HCT116 (cell line): Measurements from ENCODE around the gene VRTN. TPM values are rescaled to one million over a fixed set of nuclear protein-coding genes. Genes with fewer than 3 reads are reported as not detected.

ENCODE experiments used
- ATAC-seq: fragments of 200-7000 bp; cut with Tn5 transposase; 2 replicates; pipeline ENCODE4 v1.9.1; 2020; ENCODE audit warnings: mild to moderate bottlenecking, moderate library complexity
- BruUV-seq: library from RNA; stranded (reverse); fragments of 400-500 nt; replicated peaks from 2 replicates; lab custom pipeline; 2021; lab: Mats Ljungman, UMichigan
- CTCF ChIA-PET: fragments of 300-600 bp; sonication (Branson Sonifier 250); formaldehyde crosslinking; loops from one replicate; lab custom pipeline; 2021; ENCODE audit warnings: antibody characterized with exemption; lab: Charles Lee
- POLR2A ChIA-PET: fragments of 300-600, 350-600 bp; sonication (Branson Sonifier 250); formaldehyde crosslinking; loops from one replicate; lab custom pipeline; 2021; ENCODE audit warnings: antibody characterized with exemption; lab: Charles Lee
- RAD21 ChIA-PET, 2 experiments: fragments of 300-600 bp; sonication (Branson Sonifier 250); formaldehyde crosslinking; loops; one replicate each; lab custom pipeline; 2023; ENCODE audit warnings: low total read pairs in 2 of 2; ENCODE audit not compliant: uncharacterized antibody in 2 of 2, unreplicated experiment in 2 of 2, low non-redundant PET in 1 of 2; lab: Charles Lee
- DNase-seq: peaks from one replicate; pipeline ENCODE4 v3.0.0-alpha.2; 2010; ENCODE audit warnings: low read depth, low spot score
- H2AFZ ChIP-seq: fragments of 200-600 bp; shearing (Covaris generic), sonication (generic); 2 replicates; pipeline ENCODE4 v1.6.1; 2017; ENCODE audit warnings: low read depth, mixed run types, mixed read lengths, antibody characterized with exemption, low read length; ENCODE audit not compliant: poor library complexity, severe bottlenecking
- H3K27ac ChIP-seq: 2 replicates; pipeline ENCODE4 v1.5.1; 2012; ENCODE audit warnings: low read depth, low read length
- H3K27me3 ChIP-seq: fragments of 200-600 bp; sonication (generic); 2 replicates; pipeline ENCODE4 v1.6.1; 2016; ENCODE audit warnings: mixed run types, low read length, mixed read lengths; ENCODE audit not compliant: insufficient read depth
- H3K36me3 ChIP-seq, 2 experiments: fragments of 200-500 bp in 1 of 2; fragments of 200-600 bp in 1 of 2; sonication (Bioruptor generic) in 1 of 2; sonication (generic) in 1 of 2; 2 replicates each; pipeline versions ENCODE4 v1.5.1 to v1.6.1; 2014 to 2016; ENCODE audit warnings: low read length in 2 of 2, inconsistent platforms in 1 of 2, mixed read lengths in 1 of 2, mixed run types in 1 of 2; ENCODE audit not compliant: insufficient read depth in 2 of 2, control insufficient read depth in 1 of 2
- H3K4me1 ChIP-seq, 2 experiments: fragments of 200-600 bp in 1 of 2; sonication (generic) in 1 of 2; 2 replicates each; pipeline versions ENCODE4 v1.5.1 to v1.6.1; 2012 to 2017; ENCODE audit warnings: low read length in 2 of 2, inconsistent platforms in 1 of 2, mild to moderate bottlenecking in 1 of 2, mixed read lengths in 1 of 2, mixed run types in 1 of 2, moderate library complexity in 1 of 2; ENCODE audit not compliant: insufficient read depth in 2 of 2, control insufficient read depth in 1 of 2
- H3K4me2 ChIP-seq: fragments of 200-600 bp; sonication (generic); 2 replicates; pipeline ENCODE4 v1.6.1; 2017; ENCODE audit warnings: mixed run types, low read length, mixed read lengths
- H3K4me3 ChIP-seq, 2 experiments: fragments of 200-600 bp in 1 of 2; sonication (generic) in 1 of 2; replicated peaks in 1 of 2; 2 replicates each; pipeline ENCODE4 v1.5.1; 2011 to 2016; ENCODE audit warnings: low read length in 2 of 2, control low read depth in 1 of 2, low read depth in 1 of 2, mild to moderate bottlenecking in 1 of 2, mixed read lengths in 1 of 2, mixed run types in 1 of 2
- H3K79me2 ChIP-seq: fragments of 200-600 bp; sonication (generic); 2 replicates; pipeline ENCODE4 v1.6.1; 2017; ENCODE audit warnings: mild to moderate bottlenecking, mixed run types, low read length, moderate library complexity, mixed read lengths; ENCODE audit not compliant: insufficient read depth
- H3K9ac ChIP-seq: fragments of 200-600 bp; sonication (generic); 2 replicates; pipeline ENCODE4 v1.6.1; 2016; ENCODE audit warnings: low read length, mixed read lengths
- H3K9me2 ChIP-seq: fragments of 200-600 bp; sonication (generic), shearing (Covaris generic); 2 replicates; pipeline ENCODE4 v1.6.1; 2017; ENCODE audit warnings: mixed run types, mild to moderate bottlenecking, moderate library complexity; ENCODE audit not compliant: insufficient read depth
- H3K9me3 ChIP-seq, 2 experiments: fragments of 200-500 bp in 1 of 2; fragments of 200-600 bp in 1 of 2; sonication (Bioruptor generic) in 1 of 2; sonication (generic) in 1 of 2; 2 replicates each; pipeline ENCODE4 v1.6.1; 2014 to 2017; ENCODE audit warnings: low read length in 2 of 2, mixed read lengths in 2 of 2, inconsistent platforms in 1 of 2, low read depth in 1 of 2, mild to moderate bottlenecking in 1 of 2, mixed run types in 1 of 2, moderate library complexity in 1 of 2; ENCODE audit not compliant: control insufficient read depth in 1 of 2, insufficient read depth in 1 of 2
- H4K20me1 ChIP-seq: fragments of 200-600 bp; sonication (generic), shearing (Covaris generic); 2 replicates; pipeline ENCODE4 v1.6.1; 2017; ENCODE audit warnings: mixed run types, mild to moderate bottlenecking, moderate library complexity; ENCODE audit not compliant: insufficient read depth
- EGR1 ChIP-seq: IDR thresholded peaks from 2 replicates; pipeline ENCODE4 v1.6.1; 2012; ENCODE audit warnings: low read depth
- ELF1 ChIP-seq: IDR thresholded peaks from 2 replicates; pipeline ENCODE4 v1.6.1; 2012; ENCODE audit warnings: low read depth, borderline replicate concordance
- FOSL1 ChIP-seq: IDR thresholded peaks from 2 replicates; pipeline ENCODE4 v1.6.1; 2012; ENCODE audit warnings: low read depth
- RAD21 ChIP-seq: IDR thresholded peaks from 2 replicates; pipeline ENCODE4 v1.6.1; 2012; ENCODE audit warnings: low read depth, mild to moderate bottlenecking
- TCF7L2 ChIP-seq: IDR thresholded peaks from 2 replicates; pipeline ENCODE4 v1.7.0; 2011; ENCODE audit warnings: borderline replicate concordance, inconsistent platforms; ENCODE audit not compliant: insufficient read depth, insufficient read length; ENCODE audit errors: extremely low read depth
- ZFX ChIP-seq: fragments of 450-650 bp; IDR thresholded peaks from 2 replicates; pipeline ENCODE4 v1.6.1; 2017
- ZNF274 ChIP-seq: fragments of 200-500 bp; sonication (Bioruptor generic); IDR thresholded peaks from 2 replicates; pipeline ENCODE4 v1.6.1; 2014; ENCODE audit warnings: mild to moderate bottlenecking, low read depth, low read length, inconsistent platforms
- intact Hi-C: fragments of 100-400 bp; cut with micrococcal nuclease; formaldehyde crosslinking; loops from 2 replicates; pipeline ENCODE4 v1.10.0; 2022
- total RNA-seq: library from RNA; stranded (reverse); gene quantifications from one replicate; pipeline ENCODE4 v1.2.1, GENCODE V29; 2021; ENCODE audit not compliant: unreplicated experiment
- TF ChIP-seq, protein P1 (sequence below): IDR thresholded peaks from 2 replicates; pipeline ENCODE4 v1.6.1; 2011; ENCODE audit warnings: mild to moderate bottlenecking, low read length, moderate library complexity; ENCODE audit not compliant: insufficient replicate concordance; ENCODE audit errors: extremely low read depth
- TF ChIP-seq, protein P2 (sequence below): IDR thresholded peaks from 2 replicates; pipeline ENCODE4 v1.6.1; 2012

Gene VRTN
- total RNA-seq, 1 experiment from 2014 or later, result 0.10 TPM

- ChIA-PET RAD21 (no interaction called here), CTCF (no interaction called here)
- no TSS peak for BruUV-seq
Observed at GRCh38 chr14:74391479-74391878, 43.2 kb downstream of the VRTN start.

GRCh38 chr14:74392616-74393570 lies 44.6 kb downstream of the VRTN start:
- RAD21 ChIA-PET, result interaction anchor here in 1 of 2 experiments (0.7 kb wide), 1 partner anchor 27 kb away, joined by 4 read pairs; no protein-coding TSS in a partner anchor

More at GRCh38 chr14:74391479-74391878, 43.2 kb downstream of the VRTN start:
- peaks cover 4% of the 10 kb centered on the region; the same call in 1 of the 2 replicates for H3K27me3 ChIP-seq
- ATAC-seq (no peak), DNase-seq (no peak)
- no peak overlapping the region for H3K4me3 ChIP-seq
- H3K4me1 ChIP-seq, result no peaks in the 10 kb centered on the region
- no peaks in the 10 kb centered on the region for H3K79me2 ChIP-seq
- no peak overlapping the region for H3K9ac ChIP-seq
- no peaks in the 10 kb centered on the region for H3K9me2 ChIP-seq
- no peak for TF ChIP-seq FOSL1
- TF ChIP-seq RAD21, result no peak
- no peak for TF ChIP-seq ZFX
- no peak for TF ChIP-seq ZNF274
- H3K4me2 ChIP-seq, result no peak overlapping the region
- no peaks in the 10 kb centered on the region for H4K20me1 ChIP-seq
- H3K36me3 ChIP-seq, result no peaks in the 10 kb centered on the region
- POLR2A ChIA-PET, result no interaction called here
- no peak overlapping the region for H3K27ac ChIP-seq
- intact Hi-C loops, result no loop called here
- no peaks in the 10 kb centered on the region for H3K9me3 ChIP-seq
- no peak overlapping the region for H2AFZ ChIP-seq

More at GRCh38 chr14:74392616-74393570, 44.6 kb downstream of the VRTN start:
- Histone ChIP-seq H3K27ac (no peak overlapping the region), H3K36me3 (no peaks in the 10 kb centered on the region), H3K4me2 (no peak overlapping the region), H4K20me1 (no peaks in the 10 kb centered on the region), H3K79me2 (no peaks in the 10 kb centered on the region)
- DNase-seq (no peak), ATAC-seq (no peak)
- BruUV-seq, result no TSS peak
- POLR2A ChIA-PET, result interaction anchor here (0.7 kb wide), 1 partner anchor 530 kb away, joined by 3 read pairs; no protein-coding TSS in a partner anchor
- TF ChIP-seq, protein P1, sequence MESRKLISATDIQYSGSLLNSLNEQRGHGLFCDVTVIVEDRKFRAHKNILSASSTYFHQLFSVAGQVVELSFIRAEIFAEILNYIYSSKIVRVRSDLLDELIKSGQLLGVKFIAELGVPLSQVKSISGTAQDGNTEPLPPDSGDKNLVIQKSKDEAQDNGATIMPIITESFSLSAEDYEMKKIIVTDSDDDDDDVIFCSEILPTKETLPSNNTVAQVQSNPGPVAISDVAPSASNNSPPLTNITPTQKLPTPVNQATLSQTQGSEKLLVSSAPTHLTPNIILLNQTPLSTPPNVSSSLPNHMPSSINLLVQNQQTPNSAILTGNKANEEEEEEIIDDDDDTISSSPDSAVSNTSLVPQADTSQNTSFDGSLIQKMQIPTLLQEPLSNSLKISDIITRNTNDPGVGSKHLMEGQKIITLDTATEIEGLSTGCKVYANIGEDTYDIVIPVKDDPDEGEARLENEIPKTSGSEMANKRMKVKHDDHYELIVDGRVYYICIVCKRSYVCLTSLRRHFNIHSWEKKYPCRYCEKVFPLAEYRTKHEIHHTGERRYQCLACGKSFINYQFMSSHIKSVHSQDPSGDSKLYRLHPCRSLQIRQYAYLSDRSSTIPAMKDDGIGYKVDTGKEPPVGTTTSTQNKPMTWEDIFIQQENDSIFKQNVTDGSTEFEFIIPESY, result no peak
- TF ChIP-seq ELF1, result no peak
- TF ChIP-seq, protein P2, sequence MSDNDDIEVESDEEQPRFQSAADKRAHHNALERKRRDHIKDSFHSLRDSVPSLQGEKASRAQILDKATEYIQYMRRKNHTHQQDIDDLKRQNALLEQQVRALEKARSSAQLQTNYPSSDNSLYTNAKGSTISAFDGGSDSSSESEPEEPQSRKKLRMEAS, result no peak
- TF ChIP-seq TCF7L2, result no peak
- no peak for TF ChIP-seq EGR1
- no peak for TF ChIP-seq FOSL1
- TF ChIP-seq, all 23 proteins: peak for 0
- CTCF ChIA-PET, result no interaction called here
- no peak overlapping the region for H2AFZ ChIP-seq
- no peaks in the 10 kb centered on the region for H3K9me2 ChIP-seq
- intact Hi-C loops, result no loop called here
- no peak overlapping the region for H3K9ac ChIP-seq
- no peaks in the 10 kb centered on the region for H3K4me1 ChIP-seq
- peaks cover 4% of the 10 kb centered on the region; the same call in 1 of the 2 replicates for H3K27me3 ChIP-seq
- no peak overlapping the region for H3K4me3 ChIP-seq
- H3K9me3 ChIP-seq, result no peaks in the 10 kb centered on the region
